ENCODE measurements around the gene ADAM19. TPM values are rescaled to one million over a fixed set of nuclear protein-coding genes. Genes with fewer than 3 reads are reported as not detected.

The ADAM19 gene
- polyA plus RNA-seq, 10 donors = 15.4 to 27.2 (median 20.0) TPM

GRCh38 chr5:157519579-157520253 lies 55.9 kb downstream of the ADAM19 start:
- DNase-seq = no peak

GRCh38 chr5:157518963-157519362 lies 56.6 kb downstream of the ADAM19 start:
- no peak for DNase-seq

- peak in 2 of 3 donors; percentile 69 to 82 for DNase-seq
Observed at GRCh38 chr5:157516626-157517325, 58.8 kb downstream of the ADAM19 start.

- peak in 1 of 3 donors; percentile 84 for DNase-seq
Observed at GRCh38 chr5:157516006-157516405, 59.6 kb downstream of the ADAM19 start.

- no peak for DNase-seq
Observed at GRCh38 chr5:157514974-157515373, 60.6 kb downstream of the ADAM19 start.

- DNase-seq = no peak
Observed at GRCh38 chr5:157513182-157513581, 62.4 kb downstream of the ADAM19 start.

- DNase-seq = peak; percentile 87 to 95 (median 94)
Observed at GRCh38 chr5:157511651-157512644, 63.6 kb downstream of the ADAM19 start.

- no peak for DNase-seq
Observed at GRCh38 chr5:157510682-157511081, 64.9 kb downstream of the ADAM19 start.

- no peak for DNase-seq
Observed at GRCh38 chr5:157509587-157509986, 66.0 kb downstream of the ADAM19 start.

- DNase-seq = no peak
Observed at GRCh38 chr5:157509093-157509492, 66.5 kb downstream of the ADAM19 start.

GRCh38 chr5:157506981-157507780 lies 68.4 kb downstream of the ADAM19 start:
- DNase-seq = peak in 1 of 3 donors; percentile 46

GRCh38 chr5:157506066-157506590 lies 69.4 kb downstream of the ADAM19 start:
- DNase-seq = no peak

GRCh38 chr5:157505496-157505895 lies 70.1 kb downstream of the ADAM19 start:
- DNase-seq = no peak

GRCh38 chr5:157504053-157504452 lies 71.5 kb downstream of the ADAM19 start:
- DNase-seq = no peak

GRCh38 chr5:157502143-157502647 lies 73.4 kb downstream of the ADAM19 start:
- peak in 1 of 3 donors; percentile 39 for DNase-seq

GRCh38 chr5:157497875-157498611 lies 77.5 kb downstream of the ADAM19 start:
- DNase-seq = no peak

GRCh38 chr5:157496864-157497263 lies 78.7 kb downstream of the ADAM19 start:
- DNase-seq = no peak

- no peak for DNase-seq
Observed at GRCh38 chr5:157494178-157494832, 81.3 kb downstream of the ADAM19 start.

GRCh38 chr5:157492886-157493285 lies 82.7 kb downstream of the ADAM19 start:
- no peak for DNase-seq
